ENCODE results near the gene FHAD1.

FHAD1 gene

DNA sequence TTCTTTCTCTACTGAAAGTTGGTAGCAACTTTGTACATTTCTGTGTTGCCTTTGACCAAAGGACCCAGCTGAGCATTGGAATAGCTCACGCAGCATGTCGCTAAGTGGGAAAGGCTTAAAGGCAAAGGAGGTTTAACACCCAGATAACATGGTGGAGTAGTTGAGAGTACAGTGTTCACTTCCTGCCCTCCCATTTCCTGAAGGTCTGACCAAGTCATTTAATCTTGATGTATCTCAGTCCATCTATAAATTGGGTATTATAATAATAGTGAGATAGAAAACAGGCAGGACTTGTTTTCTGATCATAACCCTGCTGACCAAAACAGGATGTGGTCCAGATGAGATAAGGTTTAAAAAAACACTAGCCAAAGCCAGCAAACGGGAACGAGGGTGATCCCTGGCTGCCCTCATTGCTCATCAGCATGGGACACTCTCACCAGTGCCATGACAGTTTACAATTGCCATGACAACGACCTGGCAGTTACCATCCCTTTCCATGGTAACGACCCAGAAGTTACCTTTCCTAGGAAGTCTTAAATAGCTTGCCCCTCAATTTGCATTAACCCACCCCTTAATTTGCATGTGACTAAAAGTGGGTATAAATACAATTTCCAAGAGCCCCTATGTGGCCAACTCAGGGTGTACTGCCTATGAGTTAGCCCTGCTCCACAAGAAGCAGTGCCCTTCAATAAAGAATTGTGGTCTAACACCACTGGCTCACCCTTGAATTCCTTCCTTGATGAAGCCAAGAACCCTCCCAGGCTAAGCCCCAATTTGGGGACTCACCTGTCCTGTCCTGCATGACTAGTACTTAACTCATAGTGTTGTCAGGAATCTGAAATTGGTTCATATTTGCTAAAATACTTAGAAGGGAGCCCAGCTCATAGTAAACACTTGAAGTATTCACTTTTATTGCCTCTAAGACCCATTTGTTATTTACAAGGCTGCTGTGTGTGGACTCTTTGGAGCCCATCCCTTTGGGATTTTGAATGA lies 28.4 kb upstream of the FHAD1 start:
- no peak for DNase-seq (ENCODE audit: low read depth)

DNA sequence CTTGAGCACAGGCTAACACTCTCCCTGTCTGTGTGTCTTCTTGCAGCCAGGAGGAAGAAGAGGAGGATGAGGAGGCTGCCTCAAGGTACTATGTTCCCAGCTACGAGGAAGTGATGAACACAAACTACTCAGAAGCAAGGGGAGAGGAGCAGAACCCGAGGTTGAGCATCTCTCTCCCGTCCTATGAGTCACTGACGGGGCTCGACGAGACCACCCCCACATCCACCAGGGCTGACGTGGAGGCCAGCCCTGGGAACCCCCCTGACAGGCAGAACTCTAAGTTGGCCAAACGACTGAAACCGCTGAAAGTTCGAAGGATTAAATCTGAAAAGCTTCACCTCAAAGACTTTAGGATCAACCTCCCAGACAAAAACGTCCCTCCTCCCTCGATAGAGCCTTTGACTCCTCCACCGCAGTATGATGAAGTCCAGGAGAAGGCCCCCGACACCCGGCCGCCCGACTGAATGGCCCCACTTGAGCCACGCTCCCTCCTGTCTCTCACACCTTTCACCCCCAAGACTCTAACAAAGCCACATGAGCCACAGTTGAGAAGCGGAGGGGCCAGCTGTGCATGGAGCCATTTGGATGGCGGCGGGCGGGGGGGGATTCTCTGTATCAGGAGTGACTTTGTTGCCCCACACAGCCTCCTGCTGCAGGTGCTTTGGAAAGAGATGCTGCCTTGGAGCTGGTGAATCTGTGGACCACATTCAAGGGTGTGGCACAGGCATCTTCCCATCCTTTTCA lies 27.6 kb upstream of the FHAD1 start:
- no peak for DNase-seq (ENCODE audit: low read depth)

DNA sequence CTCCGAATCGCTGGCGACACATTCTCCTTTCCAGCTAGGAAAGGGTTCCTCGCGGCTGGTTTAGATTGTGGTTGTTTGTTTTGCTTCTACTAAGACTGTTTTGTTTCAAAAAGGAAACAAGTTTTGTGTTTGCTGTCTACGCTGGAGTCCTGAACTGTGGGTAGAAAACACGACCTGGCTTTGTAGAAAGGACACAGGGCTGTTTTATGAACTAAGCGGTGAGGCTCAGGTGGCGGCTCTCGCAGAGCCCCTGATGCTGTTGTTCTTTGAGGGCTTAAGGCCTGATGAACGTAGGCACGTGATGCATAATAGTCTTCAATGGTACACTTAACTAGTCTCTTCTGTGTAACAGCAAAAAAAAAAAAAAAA lies 27.0 kb upstream of the FHAD1 start:
- DNase-seq (ENCODE audit: low read depth): no peak

DNA sequence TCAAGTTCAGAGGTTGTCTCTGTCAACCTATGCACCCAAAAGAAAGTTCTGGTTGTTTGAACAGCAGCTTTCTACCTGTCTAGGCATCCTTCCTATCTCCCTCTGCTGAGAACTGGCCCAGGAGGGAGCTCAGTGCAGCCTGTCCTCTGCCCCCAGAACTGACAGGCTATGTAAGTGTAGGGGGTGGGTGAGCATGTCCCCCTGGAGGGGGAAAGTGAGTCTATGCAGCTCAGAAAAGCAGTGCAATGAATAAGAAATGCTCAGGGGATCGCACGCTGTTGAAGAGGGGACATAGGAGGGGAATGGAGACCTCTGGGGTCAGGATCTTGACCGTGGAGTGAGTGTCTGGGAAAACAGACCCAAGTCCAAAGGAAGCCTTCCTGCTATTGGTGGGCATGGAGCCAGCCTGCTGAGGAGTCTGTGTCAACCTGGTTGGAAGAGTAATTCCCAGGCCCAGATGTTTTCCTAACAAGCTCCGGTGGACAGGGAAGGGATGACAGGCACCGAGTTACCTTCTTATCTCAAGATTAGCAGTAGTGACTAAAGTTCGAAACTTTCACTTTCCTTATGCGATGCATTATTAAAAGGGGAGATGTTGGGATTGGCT lies 26.1 kb upstream of the FHAD1 start:
- no peak for DNase-seq (ENCODE audit: low read depth)

DNA sequence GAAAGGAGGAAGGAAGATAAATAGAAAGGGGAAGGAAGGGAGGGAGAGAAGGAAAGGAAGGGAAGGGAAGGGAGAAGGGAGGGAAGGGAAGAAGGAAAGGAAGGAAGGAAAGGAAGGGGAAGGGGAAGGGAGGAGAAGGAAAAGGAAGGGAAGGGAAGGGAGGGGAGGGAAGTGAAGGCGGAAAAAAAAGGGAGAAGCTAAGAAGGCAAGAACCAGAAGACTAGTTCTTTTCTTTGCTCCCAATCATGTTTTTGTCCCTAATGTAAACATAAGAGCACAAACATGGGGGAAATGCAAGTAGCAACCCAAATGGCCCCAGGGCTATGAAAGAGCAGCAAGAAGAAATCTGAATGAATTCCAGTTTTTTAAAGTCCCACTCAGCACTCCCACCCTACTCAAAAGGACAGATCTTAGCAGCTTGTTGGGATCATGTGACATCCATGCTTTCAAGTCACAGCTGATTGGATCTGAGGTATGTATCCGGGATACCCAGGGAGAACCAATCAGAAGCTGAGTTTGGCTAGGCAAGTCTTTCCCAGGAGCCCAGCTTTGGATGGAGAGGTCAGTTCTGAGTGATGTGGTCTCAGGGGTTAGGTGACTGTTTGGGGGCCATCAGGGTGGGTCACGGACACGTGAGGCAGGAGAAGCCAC lies 24.2 kb upstream of the FHAD1 start:
- DNase-seq (ENCODE audit: low read depth): no peak

DNA sequence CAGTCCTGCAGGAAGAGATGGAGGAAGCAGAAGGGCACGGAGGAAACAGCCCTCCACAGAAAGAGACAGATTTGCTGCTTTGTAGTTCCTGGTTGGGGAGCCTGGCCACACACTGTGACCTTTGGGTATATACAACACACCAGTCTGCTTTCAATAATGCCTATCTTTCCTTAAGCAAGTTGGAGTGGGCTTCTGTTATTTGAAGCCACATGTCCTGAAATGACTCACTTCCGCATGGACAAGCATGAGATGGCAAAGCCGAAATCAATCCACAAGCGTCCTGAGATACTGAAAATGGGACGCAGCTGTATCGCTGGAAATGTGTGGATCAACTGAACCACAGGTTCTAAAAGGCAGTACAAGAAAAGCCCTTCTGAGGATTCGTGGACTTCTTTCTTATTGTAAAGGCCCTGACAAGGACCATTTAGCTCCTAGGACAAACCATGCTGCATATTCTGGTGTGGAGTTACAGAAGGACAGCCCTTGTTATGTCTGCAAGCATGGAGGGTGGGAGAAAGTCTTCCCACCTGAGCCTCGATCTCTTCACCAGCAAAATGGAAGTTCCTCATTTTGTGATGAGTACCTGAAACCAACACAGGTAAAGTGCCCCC lies 22.7 kb upstream of the FHAD1 start:
- DNase-seq (ENCODE audit: low read depth): no peak

DNA sequence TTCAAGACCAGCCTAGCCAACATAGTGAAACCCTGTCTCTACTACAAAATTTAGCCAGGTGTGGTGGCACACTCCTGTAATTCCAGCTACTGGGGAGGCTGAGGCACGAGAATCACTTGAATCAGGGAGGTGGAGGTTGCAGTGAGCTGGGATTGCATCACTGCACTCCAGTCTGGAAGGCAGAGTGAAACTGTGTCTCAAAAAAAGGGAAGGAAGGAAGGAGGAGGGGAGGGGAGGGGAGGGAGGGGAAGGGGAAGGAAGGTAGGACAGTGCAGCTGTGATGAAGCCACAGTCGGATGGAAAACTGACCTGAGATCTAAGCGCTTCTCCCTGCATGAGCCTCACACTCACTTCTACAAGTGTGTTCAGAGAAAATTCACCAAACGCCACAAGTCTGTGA lies 22.0 kb upstream of the FHAD1 start:
- DNase-seq (ENCODE audit: low read depth): no peak

DNA sequence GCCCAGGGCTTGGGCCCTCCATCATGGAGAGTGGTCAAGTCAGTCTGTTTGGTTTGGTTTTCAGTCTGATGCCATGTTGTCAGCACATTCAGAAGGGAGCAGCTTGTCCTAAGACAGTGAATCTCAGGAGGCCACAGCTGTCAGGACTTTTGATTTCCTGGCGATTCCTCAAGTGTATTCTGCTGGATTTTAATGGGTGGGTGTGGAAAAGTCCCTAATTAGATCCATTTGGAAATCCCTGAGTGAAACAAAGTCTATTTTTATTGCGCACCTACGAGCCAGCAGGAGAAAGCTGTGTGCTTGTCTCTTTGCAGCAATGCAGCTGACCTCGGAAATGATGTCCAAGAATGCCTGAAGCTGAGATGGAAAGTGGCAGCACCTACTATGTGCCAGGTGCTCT lies 21.6 kb upstream of the FHAD1 start:
- no peak for DNase-seq (ENCODE audit: low read depth)

DNA sequence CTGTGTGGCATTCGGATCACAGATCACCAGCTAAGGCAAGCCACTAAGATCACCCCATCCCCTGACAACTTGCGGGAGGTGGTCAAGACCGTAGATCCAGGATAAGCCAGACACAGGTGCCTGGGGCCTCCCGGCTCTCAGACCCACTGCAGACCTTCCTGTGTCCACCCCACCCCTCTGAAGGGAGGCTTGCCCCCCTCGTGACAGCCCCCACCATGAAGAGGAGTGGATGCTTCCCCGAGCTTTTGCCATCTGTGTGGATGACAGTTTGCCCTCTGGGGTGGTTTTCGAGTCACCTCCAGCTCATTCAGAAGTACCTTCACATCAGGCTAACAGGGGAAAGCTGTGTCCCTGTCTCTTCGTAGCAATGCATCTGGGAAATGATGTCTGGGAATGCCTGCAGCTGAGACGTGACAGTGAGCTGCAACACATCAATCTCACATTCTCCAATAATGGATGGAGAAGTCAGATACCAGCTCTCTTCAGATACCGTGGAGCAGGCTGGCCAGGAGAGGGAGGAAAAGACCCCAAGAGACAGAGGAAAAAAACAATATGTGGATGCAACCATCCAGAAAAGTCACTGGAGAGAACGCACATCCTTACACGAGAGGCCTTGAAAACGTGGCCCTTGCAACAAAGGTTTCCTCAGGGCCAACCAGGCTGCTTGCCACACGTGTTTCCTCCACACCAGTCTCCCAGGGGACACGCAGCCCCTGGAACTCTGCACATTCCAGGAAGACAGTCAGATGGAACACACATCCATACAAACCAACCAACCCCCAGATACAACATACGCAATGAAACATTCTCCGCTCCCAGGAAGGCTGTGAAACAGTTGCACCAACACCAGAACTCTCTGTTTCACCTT lies 20.4 kb upstream of the FHAD1 start:
- no peak for DNase-seq (ENCODE audit: low read depth)

DNA sequence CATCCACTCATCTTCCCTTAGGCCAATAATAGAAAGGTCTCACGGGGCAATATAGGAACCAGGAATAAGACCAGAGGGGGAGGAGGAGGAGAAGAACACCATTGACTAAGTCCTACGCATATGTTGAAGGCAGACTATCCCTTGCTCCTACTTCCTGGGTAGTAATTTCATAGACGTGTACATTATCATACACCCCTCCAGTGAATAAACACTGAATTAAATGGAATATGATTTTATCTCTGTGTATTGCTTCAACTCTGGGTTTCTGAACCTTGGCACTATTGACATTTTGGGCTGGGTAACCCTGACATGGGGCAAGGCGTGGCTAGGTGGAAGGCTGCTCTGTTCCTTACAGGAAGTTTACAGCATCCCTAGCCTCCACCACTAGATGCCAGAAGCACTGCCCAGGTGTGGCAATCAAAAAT lies 17.3 kb upstream of the FHAD1 start:
- no peak for DNase-seq (ENCODE audit: low read depth)

DNA sequence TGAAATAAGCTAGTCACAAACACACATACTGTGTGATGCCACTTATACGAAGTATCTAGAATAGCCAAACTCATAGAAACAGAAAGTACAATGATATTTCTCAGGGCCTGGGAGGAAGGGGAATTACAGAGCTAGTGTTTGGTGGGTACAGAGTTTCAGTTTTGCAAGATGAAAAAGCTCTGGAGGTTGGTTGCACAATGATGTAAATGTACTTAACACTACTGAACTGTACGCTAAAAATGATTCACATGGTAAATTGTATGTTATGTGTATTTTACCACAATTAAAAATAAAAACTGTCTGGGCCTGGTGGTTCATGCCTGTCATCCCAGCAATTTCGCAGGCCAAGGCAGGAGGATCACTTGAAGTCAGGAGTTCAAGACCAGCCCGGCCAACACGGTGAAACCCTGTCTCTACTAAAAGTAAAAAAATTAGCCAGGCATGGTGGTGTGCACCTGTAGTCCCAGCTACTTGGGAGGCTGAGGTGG lies 15.3 kb upstream of the FHAD1 start:
- no peak for DNase-seq (ENCODE audit: low read depth)

DNA sequence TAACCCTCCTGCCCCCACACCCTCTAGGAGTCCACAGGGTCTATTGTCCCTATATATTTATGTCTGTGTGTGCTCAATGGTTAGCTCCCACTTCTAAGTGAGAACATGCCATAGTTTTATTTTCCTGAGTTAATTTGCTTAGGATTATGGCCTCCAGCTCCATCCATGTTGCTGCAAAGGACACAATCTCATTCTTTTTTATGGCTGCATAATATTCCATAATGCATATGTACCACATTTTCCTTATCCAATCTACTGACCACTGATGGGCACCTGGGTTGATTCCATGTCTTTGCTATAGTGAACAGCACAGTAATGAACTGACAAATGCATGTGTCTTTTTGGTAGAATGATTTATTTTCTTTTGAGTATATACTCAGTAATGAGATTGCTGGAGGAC lies 13.3 kb upstream of the FHAD1 start:
- DNase-seq (ENCODE audit: low read depth): no peak

DNA sequence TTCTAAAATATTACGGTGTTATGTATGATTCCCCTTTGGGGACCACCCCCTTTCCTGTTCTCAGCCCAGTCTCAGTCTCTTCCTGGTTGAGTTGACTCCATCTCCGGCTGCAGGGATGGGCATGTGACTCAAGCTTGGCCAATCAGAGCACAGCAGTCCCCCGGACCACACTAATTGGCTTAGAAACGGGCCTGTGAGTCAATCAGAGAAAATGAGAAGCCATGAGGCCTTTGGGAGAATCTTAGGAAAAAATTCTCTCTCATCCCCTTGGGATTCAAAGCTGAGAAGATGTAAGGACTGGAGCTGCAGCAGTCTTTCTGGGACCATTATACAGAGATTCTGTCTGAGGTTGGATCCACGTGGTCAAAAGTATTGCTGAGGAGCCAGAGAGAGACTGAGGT lies 10.7 kb upstream of the FHAD1 start:
- DNase-seq (ENCODE audit: low read depth): no peak

DNA sequence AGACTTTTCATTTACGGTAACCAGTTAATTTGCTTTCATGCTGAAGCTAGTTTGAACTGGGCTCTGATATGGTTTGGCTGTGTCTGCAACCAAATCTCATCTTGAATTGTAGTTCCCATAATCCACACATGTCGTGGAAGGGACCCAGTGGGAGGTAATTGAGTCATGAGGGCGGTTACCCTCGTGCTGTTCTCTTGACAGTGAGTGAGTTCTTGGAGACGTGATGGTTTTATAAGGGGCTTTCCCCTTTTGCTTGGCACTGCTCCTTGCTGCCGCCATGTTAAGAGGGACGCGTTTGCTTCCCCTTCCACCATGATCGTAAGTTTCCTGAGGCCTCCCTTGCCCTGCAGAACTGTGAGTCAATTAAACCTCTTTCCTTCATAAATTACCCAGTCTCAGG lies 10.3 kb upstream of the FHAD1 start:
- no peak for DNase-seq (ENCODE audit: low read depth)

DNA sequence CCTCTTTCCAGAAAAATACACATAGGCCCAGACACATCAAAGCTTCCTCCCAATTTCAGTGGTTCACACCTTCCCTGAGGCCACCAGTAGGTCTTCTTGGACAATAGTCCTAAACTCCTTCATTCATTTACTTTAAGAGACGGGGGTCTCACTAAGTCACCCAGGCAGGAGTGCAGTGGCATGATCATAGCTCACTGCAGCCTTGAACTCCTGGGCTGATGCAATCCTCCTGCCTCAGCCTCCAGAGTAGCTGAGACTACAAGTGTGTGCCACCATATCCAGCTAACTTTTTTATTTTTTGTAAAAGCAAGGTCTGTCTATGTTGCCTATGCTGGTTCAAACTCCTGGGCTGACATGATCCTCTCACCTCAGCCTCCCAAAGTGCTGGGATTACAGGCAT lies 8.2 kb upstream of the FHAD1 start:
- no peak for DNase-seq (ENCODE audit: low read depth)

DNA sequence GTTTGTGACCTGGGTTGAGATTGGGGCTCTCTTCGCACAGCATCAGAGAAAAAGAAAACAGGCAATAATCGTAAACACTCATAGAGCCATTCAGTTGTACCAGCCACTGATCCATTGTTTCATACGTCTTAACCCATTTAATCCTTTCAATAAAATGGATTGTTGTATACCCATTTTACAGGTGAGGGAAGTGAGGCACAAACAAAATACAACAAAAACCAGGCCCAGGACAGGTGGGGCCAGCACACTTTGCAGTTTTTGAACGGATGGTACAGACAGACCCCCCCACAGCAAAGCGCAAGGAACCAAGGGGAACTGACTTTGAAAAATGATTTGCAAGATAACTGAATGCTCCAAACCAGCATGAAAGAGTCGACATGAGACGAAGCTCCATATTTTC lies 4.3 kb upstream of the FHAD1 start:
- DNase-seq (ENCODE audit: low read depth): no peak

DNA sequence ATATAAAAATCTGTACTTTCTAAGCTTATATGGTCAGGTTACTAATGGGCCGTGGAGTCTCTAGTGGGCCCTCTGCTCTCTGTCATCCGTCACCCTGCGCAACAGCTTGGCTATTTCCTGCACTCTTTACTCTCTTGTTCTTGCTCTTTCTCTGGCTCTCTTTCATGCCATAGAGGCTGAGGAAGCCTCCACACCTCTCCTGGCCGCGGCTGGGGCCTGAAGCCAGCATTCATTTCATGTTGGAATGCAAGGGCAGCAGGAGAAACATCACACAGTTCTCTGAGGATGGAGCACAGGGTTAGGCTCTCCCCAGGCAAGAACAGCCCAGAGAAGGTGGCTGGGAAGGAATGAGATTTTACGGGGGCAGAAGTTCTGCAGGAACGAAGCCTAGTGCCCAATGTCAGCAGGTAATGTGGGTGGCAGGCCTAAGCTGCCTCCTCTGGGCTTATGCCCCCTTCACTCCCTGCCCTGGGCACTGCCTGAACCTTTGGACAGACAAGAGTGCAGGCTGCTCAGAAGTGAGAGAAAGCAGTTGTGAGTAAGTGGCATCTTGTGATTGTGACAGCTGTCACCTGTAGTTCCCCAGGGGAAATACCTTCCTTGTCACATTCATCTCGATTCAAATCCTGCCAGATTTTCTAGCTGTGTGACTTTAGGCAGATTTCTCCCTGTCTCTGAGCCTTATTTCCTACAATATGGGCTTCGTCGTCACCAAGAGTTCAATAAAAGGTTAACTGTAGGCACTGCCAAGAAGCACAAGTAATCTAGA lies 3.6 kb upstream of the FHAD1 start:
- no peak for DNase-seq (ENCODE audit: low read depth)

DNA sequence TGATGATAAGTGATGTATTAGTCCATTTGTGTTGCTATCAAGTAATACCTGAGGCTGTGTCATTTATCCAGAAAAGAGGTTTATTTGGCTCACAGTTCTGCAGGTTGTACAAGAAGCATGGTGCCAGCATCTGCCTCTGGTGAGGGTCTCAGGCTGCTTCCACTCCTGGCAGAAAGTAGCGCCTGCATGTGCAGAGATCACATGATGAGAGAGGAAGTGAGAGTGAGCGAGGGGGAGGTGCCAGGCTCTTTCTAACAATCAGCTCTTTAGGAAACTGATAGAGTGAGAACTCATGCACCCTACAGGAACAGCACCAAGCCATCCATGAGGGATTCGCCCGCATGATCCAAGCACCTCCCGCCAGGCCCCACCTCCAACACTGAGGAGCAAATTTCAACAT lies 2.2 kb upstream of the FHAD1 start:
- DNase-seq (ENCODE audit: low read depth): no peak

DNA sequence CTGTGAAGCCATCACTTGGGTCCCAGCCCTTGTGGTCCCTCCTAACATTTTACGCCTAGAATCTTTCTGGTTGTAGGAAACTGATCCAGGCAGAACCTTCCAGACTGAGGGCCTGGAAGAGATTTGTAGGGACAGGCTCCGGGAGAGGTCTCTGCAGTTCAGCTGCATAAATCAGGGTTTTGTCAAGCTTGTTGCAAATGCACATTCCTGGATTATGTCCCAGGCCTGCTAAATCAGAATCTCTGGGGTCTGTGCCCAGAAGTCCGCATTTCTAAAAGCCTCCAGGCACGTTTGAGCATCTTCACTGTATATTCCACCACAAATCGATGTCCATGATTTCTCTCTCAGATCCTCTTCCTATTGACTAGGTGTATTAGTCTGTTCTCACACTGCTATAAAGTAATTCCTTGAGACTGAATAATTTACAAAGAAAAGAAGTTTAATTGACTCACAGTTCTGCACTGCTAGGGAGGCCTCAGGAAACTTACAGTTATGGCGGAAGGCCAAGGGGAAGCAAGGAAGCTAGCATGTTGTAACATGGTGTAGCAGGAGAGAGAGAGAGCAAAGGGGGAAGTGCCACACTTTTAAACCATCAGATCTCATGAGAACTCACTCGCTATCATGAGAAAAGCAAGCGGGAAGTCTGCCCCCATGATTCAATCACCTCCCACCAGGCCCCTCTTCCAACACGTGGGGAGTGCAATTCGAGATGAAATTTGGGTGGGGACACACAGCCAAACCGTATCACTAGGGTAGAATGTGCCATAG lies 1.2 kb upstream of the FHAD1 start:
- no peak for DNase-seq (ENCODE audit: low read depth)

All from activated T-helper 1 cell treated with Interleukin-2 at 50 U/mL for 16 hours (primary cell).